Uterus (tissue), 2 donors: Measurements from ENCODE around the gene HDAC7.

Source experiments
- POLR2A ChIP-seq, 2 donors: fragments of 450-650 bp; IDR thresholded peaks; one replicate each; pipeline ENCODE4 v1.6.1; 2016; ENCODE audit warnings: antibody characterized with exemption in 2 of 2, mild to moderate bottlenecking in 1 of 2, moderate library complexity in 1 of 2
- TF ChIP-seq, protein P1 (sequence below), 4 experiments: fragments of 200-600 bp in 2 of 4; fragments of 450-650 bp in 2 of 4; sonication (generic) in 2 of 4; IDR thresholded peaks; one replicate each; pipeline ENCODE4 v1.5.1; 2016 to 2019; ENCODE audit warnings: antibody characterized with exemption in 4 of 4, mild to moderate bottlenecking in 2 of 4, moderate library complexity in 1 of 4

GRCh38 chr12:47828976-47829482, 9.3 kb upstream of the HDAC7 start:
- TF ChIP-seq, protein P1, sequence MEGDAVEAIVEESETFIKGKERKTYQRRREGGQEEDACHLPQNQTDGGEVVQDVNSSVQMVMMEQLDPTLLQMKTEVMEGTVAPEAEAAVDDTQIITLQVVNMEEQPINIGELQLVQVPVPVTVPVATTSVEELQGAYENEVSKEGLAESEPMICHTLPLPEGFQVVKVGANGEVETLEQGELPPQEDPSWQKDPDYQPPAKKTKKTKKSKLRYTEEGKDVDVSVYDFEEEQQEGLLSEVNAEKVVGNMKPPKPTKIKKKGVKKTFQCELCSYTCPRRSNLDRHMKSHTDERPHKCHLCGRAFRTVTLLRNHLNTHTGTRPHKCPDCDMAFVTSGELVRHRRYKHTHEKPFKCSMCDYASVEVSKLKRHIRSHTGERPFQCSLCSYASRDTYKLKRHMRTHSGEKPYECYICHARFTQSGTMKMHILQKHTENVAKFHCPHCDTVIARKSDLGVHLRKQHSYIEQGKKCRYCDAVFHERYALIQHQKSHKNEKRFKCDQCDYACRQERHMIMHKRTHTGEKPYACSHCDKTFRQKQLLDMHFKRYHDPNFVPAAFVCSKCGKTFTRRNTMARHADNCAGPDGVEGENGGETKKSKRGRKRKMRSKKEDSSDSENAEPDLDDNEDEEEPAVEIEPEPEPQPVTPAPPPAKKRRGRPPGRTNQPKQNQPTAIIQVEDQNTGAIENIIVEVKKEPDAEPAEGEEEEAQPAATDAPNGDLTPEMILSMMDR (IDR thresholded peaks at IDR 0.05) = no peak
- TF ChIP-seq POLR2A (IDR thresholded peaks at IDR 0.05) = no peak
